Dendritic cell treated with granulocyte-macrophage colony-stimulating factor and Interleukin-4, amounts not matched to agents 40 ng/mL and 50 ng/mL, for 4 days (primary cell): ENCODE data around the gene HMGCL.
"Not testable (repeated sequence)": the region's sequence is repeated elsewhere in the genome, so short reads cannot be mapped to it uniquely, and the experiment has no call there.

ENCODE experiments used
- H3K27ac Mint-ChIP-seq: one replicate; pipeline ENCODE4 v1.8.0; 2022; ENCODE audit warnings: mild to moderate bottlenecking, mixed read lengths
- H3K27me3 Mint-ChIP-seq: one replicate; pipeline ENCODE4 v1.8.0; 2022; ENCODE audit warnings: mild to moderate bottlenecking, mixed read lengths
- H3K36me3 Mint-ChIP-seq: one replicate; pipeline ENCODE4 v1.8.0; 2022; ENCODE audit warnings: low read depth, mixed read lengths
- H3K4me1 Mint-ChIP-seq: one replicate; pipeline ENCODE4 v1.8.0; 2022; ENCODE audit warnings: low read depth, mixed read lengths
- H3K4me3 Mint-ChIP-seq: one replicate; pipeline ENCODE4 v1.8.0; 2022; ENCODE audit warnings: mild to moderate bottlenecking, moderate library complexity, mixed read lengths
- H3K9me3 Mint-ChIP-seq: one replicate; pipeline ENCODE4 v1.8.0; 2022; ENCODE audit warnings: mixed read lengths
- intact Hi-C: fragments of 100-400 bp; cut with micrococcal nuclease; formaldehyde crosslinking; loops from one replicate; pipeline ENCODE4 v1.15.0; 2022

HMGCL gene

GRCh38 chr1:23825076-23825761 is at the start of gene HMGCL:
HMGCL (minus strand) TSS chr1:23825429; CDS start chr1:23825415, 14 bp downstream.
- intact Hi-C loops = loop anchor here (2.0 kb wide), 2 partner anchors 14 kb away; no protein-coding TSS in a partner anchor
- peaks cover 13% of the 10 kb centered on the region for H3K36me3 Mint-ChIP-seq
- H3K27ac Mint-ChIP-seq = peak within 1 kb of the TSS; percentile 99
- no peaks in the 10 kb centered on the region for H3K9me3 Mint-ChIP-seq
- peaks cover 38% of the 10 kb centered on the region for H3K4me1 Mint-ChIP-seq
- no peaks in the 10 kb centered on the region for H3K27me3 Mint-ChIP-seq
- H3K4me3 Mint-ChIP-seq = peak within 1 kb of the TSS; percentile 91

- H3K4me3 Mint-ChIP-seq = no peak overlapping the region
- no peak overlapping the region for H3K27ac Mint-ChIP-seq
- peaks cover 10% of the 10 kb centered on the region for H3K36me3 Mint-ChIP-seq
- intact Hi-C loops = no loop called here
- peaks cover under 1% of the 10 kb centered on the region for H3K9me3 Mint-ChIP-seq
- peaks cover 28% of the 10 kb centered on the region for H3K4me1 Mint-ChIP-seq
- H3K27me3 Mint-ChIP-seq = no peaks in the 10 kb centered on the region
These were observed 47.2 kb upstream of the HMGCL start for GRCh38 chr1:23872421-23872820.

GRCh38 chr1:23869051-23869450 is 43.8 kb upstream of the HMGCL start:
- H3K4me3 Mint-ChIP-seq = peak overlapping the region; percentile 85
- H3K36me3 Mint-ChIP-seq = peaks cover 28% of the 10 kb centered on the region
- H3K9me3 Mint-ChIP-seq = no peaks in the 10 kb centered on the region
- no peaks in the 10 kb centered on the region for H3K27me3 Mint-ChIP-seq
- intact Hi-C loops = loop anchor here (10.0 kb wide), 1 partner anchor 94 kb away; the partner anchor contains the start of gene PITHD1
- peaks cover 52% of the 10 kb centered on the region for H3K4me1 Mint-ChIP-seq
- H3K27ac Mint-ChIP-seq = peak overlapping the region; percentile 55

- H3K36me3 Mint-ChIP-seq = peaks cover 31% of the 10 kb centered on the region
- H3K4me1 Mint-ChIP-seq = peaks cover 52% of the 10 kb centered on the region
- H3K27me3 Mint-ChIP-seq = no peaks in the 10 kb centered on the region
- peak overlapping the region; percentile 85 for H3K4me3 Mint-ChIP-seq
- H3K9me3 Mint-ChIP-seq = no peaks in the 10 kb centered on the region
- H3K27ac Mint-ChIP-seq = peak overlapping the region; percentile 55
- intact Hi-C loops = loop anchor here (1.0 to 10.0 kb wide), 3 partner anchors 48 to 94 kb away; partner anchors contain the start of gene PITHD1
These were observed 43.4 kb upstream of the HMGCL start for GRCh38 chr1:23868557-23869016.

GRCh38 chr1:23867895-23868556 is 42.8 kb upstream of the HMGCL start, which contains the start of gene FUCA1:
FUCA1 (minus strand) TSS chr1:23868290; CDS start chr1:23868286, 4 bp downstream.
- intact Hi-C loops = loop anchor here (1.0 to 10.0 kb wide), 3 partner anchors 48 to 93 kb away; partner anchors contain the start of gene PITHD1
- Mint-ChIP-seq H3K9me3 (no peaks in the 10 kb centered on the region), H3K4me3 (peak within 1 kb of the TSS; percentile 85), H3K4me1 (peaks cover 52% of the 10 kb centered on the region), H3K36me3 (peaks cover 37% of the 10 kb centered on the region), H3K27ac (peak within 1 kb of the TSS; percentile 55), H3K27me3 (no peaks in the 10 kb centered on the region)

GRCh38 chr1:23867542-23867894 is 42.3 kb upstream of the HMGCL start:
- H3K4me1 Mint-ChIP-seq = peaks cover 52% of the 10 kb centered on the region
- H3K27ac Mint-ChIP-seq = peak overlapping the region; percentile 55
- peaks cover 42% of the 10 kb centered on the region for H3K36me3 Mint-ChIP-seq
- no peaks in the 10 kb centered on the region for H3K27me3 Mint-ChIP-seq
- no peaks in the 10 kb centered on the region for H3K9me3 Mint-ChIP-seq
- peak overlapping the region; percentile 85 for H3K4me3 Mint-ChIP-seq
- intact Hi-C loops = loop anchor here (10.0 kb wide), 1 partner anchor 93 kb away; the partner anchor contains the start of gene PITHD1

GRCh38 chr1:23865543-23865930 is 40.3 kb upstream of the HMGCL start:
- Mint-ChIP-seq H3K27ac (no peak overlapping the region), H3K9me3 (no peaks in the 10 kb centered on the region), H3K4me3 (peak overlapping the region; percentile 44), H3K27me3 (no peaks in the 10 kb centered on the region), H3K36me3 (peaks cover 60% of the 10 kb centered on the region), H3K4me1 (peaks cover 52% of the 10 kb centered on the region)
- intact Hi-C loops = loop anchor here (10.0 kb wide), 1 partner anchor 91 kb away; the partner anchor contains the start of gene PITHD1

GRCh38 chr1:23864801-23865542 is 39.7 kb upstream of the HMGCL start:
- Mint-ChIP-seq H3K9me3 (no peaks in the 10 kb centered on the region), H3K4me3 (no peak overlapping the region), H3K4me1 (peaks cover 48% of the 10 kb centered on the region), H3K27me3 (no peaks in the 10 kb centered on the region), H3K36me3 (peaks cover 65% of the 10 kb centered on the region), H3K27ac (no peak overlapping the region)
- intact Hi-C loops = loop anchor here (10.0 kb wide), 1 partner anchor 90 kb away; the partner anchor contains the start of gene PITHD1

- H3K36me3 Mint-ChIP-seq = peaks cover 81% of the 10 kb centered on the region
- H3K9me3 Mint-ChIP-seq = no peaks in the 10 kb centered on the region
- intact Hi-C loops = loop anchor here (10.0 kb wide), 1 partner anchor 88 kb away; the partner anchor contains the start of gene PITHD1
These were observed 37.4 kb upstream of the HMGCL start for GRCh38 chr1:23862640-23863039.

GRCh38 chr1:23854568-23854967 is 29.3 kb upstream of the HMGCL start:
- Mint-ChIP-seq H3K27ac (no peak overlapping the region), H3K9me3 (no peaks in the 10 kb centered on the region), H3K4me1 (peaks cover 6% of the 10 kb centered on the region), H3K27me3 (no peaks in the 10 kb centered on the region), H3K4me3 (no peak overlapping the region), H3K36me3 (peaks cover 87% of the 10 kb centered on the region)
- intact Hi-C loops = no loop called here

More at GRCh38 chr1:23862640-23863039, 37.4 kb upstream of the HMGCL start:
- Mint-ChIP-seq H3K4me1 (peaks cover 27% of the 10 kb centered on the region), H3K27ac (no peak overlapping the region), H3K4me3 (no peak overlapping the region), H3K27me3 (no peaks in the 10 kb centered on the region)

GRCh38 chr1:23853124-23853523 is 27.9 kb upstream of the HMGCL start:
- H3K27ac Mint-ChIP-seq, H3K9me3 Mint-ChIP-seq, H3K4me1 Mint-ChIP-seq, H3K4me3 Mint-ChIP-seq, intact Hi-C loops, H3K27me3 Mint-ChIP-seq: not testable (repeated sequence)
- peaks cover 87% of the 10 kb centered on the region for H3K36me3 Mint-ChIP-seq

- intact Hi-C loops, H3K27me3 Mint-ChIP-seq, H3K4me1 Mint-ChIP-seq, H3K4me3 Mint-ChIP-seq, H3K9me3 Mint-ChIP-seq, H3K27ac Mint-ChIP-seq: not testable (repeated sequence)
- peaks cover 87% of the 10 kb centered on the region for H3K36me3 Mint-ChIP-seq
These were observed 26.2 kb upstream of the HMGCL start for GRCh38 chr1:23851406-23851805.

- Mint-ChIP-seq H3K4me1 (peaks cover 6% of the 10 kb centered on the region), H3K36me3 (peaks cover 79% of the 10 kb centered on the region), H3K9me3 (no peaks in the 10 kb centered on the region), H3K27me3 (no peaks in the 10 kb centered on the region), H3K4me3 (no peak overlapping the region), H3K27ac (no peak overlapping the region)
- intact Hi-C loops = no loop called here
These were observed 23.7 kb upstream of the HMGCL start for GRCh38 chr1:23848673-23849616.
